ENCODE data around the gene CBX2.

Gene CBX2

DNA sequence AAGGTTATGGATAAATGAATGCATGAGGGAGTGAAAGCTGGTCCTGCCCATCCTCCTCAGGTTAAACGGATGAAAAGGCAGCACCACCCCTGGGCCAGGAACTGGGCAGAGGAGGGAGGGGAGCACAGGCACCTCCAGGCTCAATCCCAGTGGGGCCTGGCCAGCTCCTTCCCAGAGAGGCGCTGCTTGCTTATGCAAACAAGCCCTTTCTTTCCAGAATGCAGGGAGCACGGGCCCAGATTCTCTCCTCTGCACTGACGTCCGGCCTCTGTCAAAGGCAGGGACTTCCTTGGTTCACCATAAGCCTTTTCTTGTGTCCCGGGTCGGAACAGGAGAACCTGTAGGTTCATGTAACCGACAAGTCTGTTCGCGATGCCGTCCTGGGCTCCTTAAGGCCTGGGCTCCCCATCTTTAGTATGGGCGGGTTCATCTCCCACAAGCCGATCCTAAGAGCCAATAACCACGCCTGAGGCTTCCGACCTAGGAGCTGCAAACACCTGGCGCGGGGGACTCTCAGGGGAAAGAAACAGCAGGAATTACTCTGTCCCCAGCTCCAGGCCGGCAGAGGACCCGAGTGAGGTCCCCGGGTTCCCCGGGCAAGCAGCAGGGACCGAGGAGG is 30.9 kb upstream of the CBX2 start:
- no peak for DNase-seq (ENCODE audit: low read depth, low spot score)
- no peak overlapping the region for H3K4me3 ChIP-seq (ENCODE audit: low read depth, low read length)
- ChIA-PET CTCF (interaction anchor here (0.8 to 2.6 kb wide), 8 partner anchors 11 to 259 kb away, joined by 3 to 9 read pairs (median 3); no protein-coding TSS in a partner anchor), POLR2A (no interaction called here)
- TF ChIP-seq, protein P1, sequence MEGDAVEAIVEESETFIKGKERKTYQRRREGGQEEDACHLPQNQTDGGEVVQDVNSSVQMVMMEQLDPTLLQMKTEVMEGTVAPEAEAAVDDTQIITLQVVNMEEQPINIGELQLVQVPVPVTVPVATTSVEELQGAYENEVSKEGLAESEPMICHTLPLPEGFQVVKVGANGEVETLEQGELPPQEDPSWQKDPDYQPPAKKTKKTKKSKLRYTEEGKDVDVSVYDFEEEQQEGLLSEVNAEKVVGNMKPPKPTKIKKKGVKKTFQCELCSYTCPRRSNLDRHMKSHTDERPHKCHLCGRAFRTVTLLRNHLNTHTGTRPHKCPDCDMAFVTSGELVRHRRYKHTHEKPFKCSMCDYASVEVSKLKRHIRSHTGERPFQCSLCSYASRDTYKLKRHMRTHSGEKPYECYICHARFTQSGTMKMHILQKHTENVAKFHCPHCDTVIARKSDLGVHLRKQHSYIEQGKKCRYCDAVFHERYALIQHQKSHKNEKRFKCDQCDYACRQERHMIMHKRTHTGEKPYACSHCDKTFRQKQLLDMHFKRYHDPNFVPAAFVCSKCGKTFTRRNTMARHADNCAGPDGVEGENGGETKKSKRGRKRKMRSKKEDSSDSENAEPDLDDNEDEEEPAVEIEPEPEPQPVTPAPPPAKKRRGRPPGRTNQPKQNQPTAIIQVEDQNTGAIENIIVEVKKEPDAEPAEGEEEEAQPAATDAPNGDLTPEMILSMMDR (IDR thresholded peaks at IDR 0.05; ENCODE audit: insufficient read depth, low read length, missing control alignments): no peak

GRCh38 chr17:79747508-79748294 is 30.2 kb upstream of the CBX2 start:
- ChIA-PET CTCF (interaction anchor here (0.9 to 1.1 kb wide), 2 partner anchors 16 to 258 kb away, joined by 3 read pairs; no protein-coding TSS in a partner anchor), POLR2A (no interaction called here)
- no peak for DNase-seq (ENCODE audit: low read depth, low spot score)
- H3K4me3 ChIP-seq (ENCODE audit: low read depth, low read length): no peak overlapping the region
- TF ChIP-seq, protein P1 (IDR thresholded peaks at IDR 0.05; ENCODE audit: insufficient read depth, low read length, missing control alignments): no peak

DNA sequence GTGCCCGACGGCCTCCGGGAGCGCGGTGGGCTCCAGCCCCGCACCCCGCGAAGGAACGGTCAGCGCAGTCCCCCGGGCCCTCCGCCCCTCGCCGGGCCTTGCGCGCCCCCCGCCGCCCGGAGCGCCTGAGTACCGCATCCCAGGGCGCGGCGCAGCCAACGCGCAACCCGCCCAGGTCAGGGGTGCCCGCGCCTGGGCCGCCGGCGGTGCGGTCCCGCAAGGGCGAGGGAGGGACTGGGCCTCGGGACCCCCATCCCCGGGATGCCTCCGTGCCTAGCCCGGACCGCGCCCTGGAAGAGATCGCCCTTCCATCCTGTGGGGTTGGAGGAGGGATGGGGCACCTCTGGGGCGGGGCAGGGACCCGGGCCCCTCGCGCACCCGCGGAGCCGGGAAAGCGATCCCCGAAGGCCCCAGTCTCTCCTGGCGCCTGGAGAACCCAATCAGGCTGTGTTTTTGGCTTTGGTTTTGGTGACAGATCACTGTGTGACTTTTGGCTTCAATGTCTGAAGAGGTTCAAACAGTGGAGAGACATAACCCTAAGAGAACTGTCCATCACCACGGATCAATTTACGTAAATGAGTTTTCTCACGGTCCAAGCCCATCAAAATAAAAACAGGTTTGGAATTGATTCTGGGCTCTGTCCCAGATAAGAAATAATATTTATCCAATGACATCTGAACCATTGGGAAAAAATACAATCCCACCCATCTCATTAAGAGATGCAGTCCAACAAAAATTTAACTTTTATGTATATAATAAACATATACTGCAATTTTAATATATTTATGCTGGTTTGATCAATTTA is 29.5 kb upstream of the CBX2 start:
- TF ChIP-seq, protein P1 (IDR thresholded peaks at IDR 0.05; ENCODE audit: insufficient read depth, low read length, missing control alignments): no peak
- DNase-seq (ENCODE audit: low read depth, low spot score): no peak
- ChIA-PET CTCF (interaction anchor here (1.2 kb wide), 1 partner anchor 8 kb away, joined by 6 read pairs; no protein-coding TSS in a partner anchor), POLR2A (no interaction called here)
- no peak overlapping the region for H3K4me3 ChIP-seq (ENCODE audit: low read depth, low read length)

DNA sequence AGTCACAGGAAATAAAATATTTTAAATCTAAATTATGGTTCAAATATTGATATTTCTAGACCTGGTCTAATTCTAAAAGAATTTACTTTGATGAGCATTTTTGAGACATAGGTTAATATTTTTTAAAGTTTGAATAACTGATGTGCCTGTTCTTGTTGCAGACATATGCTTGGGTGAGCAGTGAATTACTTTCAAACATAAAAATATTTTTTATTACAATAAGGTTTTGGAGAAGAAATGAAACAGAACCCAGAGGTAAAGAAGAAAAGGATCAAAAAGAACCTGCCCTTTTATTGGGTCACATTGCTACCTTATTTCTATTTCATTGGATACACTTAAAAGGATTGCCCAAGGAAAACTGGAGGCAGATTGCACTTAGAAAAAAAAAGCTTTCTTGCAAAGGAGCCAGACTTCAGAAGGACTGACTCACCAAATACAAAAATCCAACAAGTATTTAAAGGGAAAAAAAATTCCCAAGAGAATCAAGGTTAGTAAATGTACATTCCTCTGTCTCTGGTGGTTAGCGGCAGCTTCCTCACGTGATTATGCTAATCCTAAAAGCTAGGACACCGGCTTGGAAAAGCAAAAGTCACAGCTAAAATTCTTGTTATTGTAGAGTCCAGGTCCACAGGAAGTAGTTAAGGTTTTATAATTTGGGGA is 28.7 kb upstream of the CBX2 start:
- H3K4me3 ChIP-seq (ENCODE audit: low read depth, low read length): no peak overlapping the region
- DNase-seq (ENCODE audit: low read depth, low spot score): peak; percentile 34
- TF ChIP-seq, protein P1 (IDR thresholded peaks at IDR 0.05; ENCODE audit: insufficient read depth, low read length, missing control alignments): no peak
- ChIA-PET CTCF (interaction anchor here (0.9 to 1.2 kb wide), 3 partner anchors 8 to 257 kb away, joined by 3 to 6 read pairs (median 4); partner anchors contain the start of gene CBX4), POLR2A (interaction anchor here (0.6 kb wide), 1 partner anchor 240 kb away, joined by 3 read pairs; no protein-coding TSS in a partner anchor)

- DNase-seq (ENCODE audit: low read depth, low spot score): no peak
- POLR2A ChIA-PET: interaction anchor here (0.6 kb wide), 1 partner anchor 240 kb away, joined by 3 read pairs; no protein-coding TSS in a partner anchor
- no peak overlapping the region for H3K4me3 ChIP-seq (ENCODE audit: low read depth, low read length)
- CTCF ChIA-PET: interaction anchor here (0.6 to 1.2 kb wide), 4 partner anchors 9 to 256 kb away, joined by 3 to 6 read pairs (median 4); partner anchors contain the start of gene CBX4
- TF ChIP-seq, protein P1 (IDR thresholded peaks at IDR 0.05; ENCODE audit: insufficient read depth, low read length, missing control alignments): no peak
These were observed 28.0 kb upstream of the CBX2 start for GRCh38 chr17:79749958-79750357.

All from AG04449 (cell line).